Caco-2 (cell line): ENCODE results near the gene ZNF132. TPM values are rescaled to one million over a fixed set of nuclear protein-coding genes. Genes with fewer than 3 reads are reported as not detected.

Experiments
- BruUV-seq: library from RNA; stranded (reverse); fragments of 400-500 nt; replicated peaks from 2 replicates; lab custom pipeline; 2021; lab: Mats Ljungman, UMichigan
- CTCF ChIA-PET: fragments of 300-600 bp; sonication (Branson Sonifier 250); formaldehyde crosslinking; loops from one replicate; lab custom pipeline; 2022; ENCODE audit warnings: antibody characterized with exemption; lab: Charles Lee
- POLR2A ChIA-PET: fragments of 300-600 bp; sonication (Branson Sonifier 250); formaldehyde crosslinking; loops from one replicate; lab custom pipeline; 2022; ENCODE audit warnings: antibody characterized with exemption; lab: Charles Lee
- DNase-seq, 2 experiments: peaks; one replicate each; pipeline versions ENCODE4 v3.0.0 to v3.0.0-alpha.2; 2020 to 2022
- H3K27me3 ChIP-seq: replicated peaks from 2 replicates; pipeline ENCODE4 v1.6.0; 2011; ENCODE audit warnings: low read length; ENCODE audit not compliant: control insufficient read depth, insufficient read depth
- H3K36me3 ChIP-seq: 2 replicates; pipeline ENCODE4 v1.5.1; 2011; ENCODE audit warnings: low read length; ENCODE audit not compliant: control insufficient read depth, insufficient read depth
- H3K4me1 ChIP-seq: fragments of 250-450 bp; sonication (Bioruptor Pico); 2 replicates; pipeline ENCODE4 v1.5.1; 2020; ENCODE audit warnings: mild to moderate bottlenecking
- H3K4me3 ChIP-seq: 2 replicates; pipeline ENCODE4 v1.5.1; 2011; ENCODE audit warnings: low read depth, mild to moderate bottlenecking, control low read depth, low read length
- H3K9me3 ChIP-seq: fragments of 250-450 bp; sonication (Bioruptor Pico); 2 replicates; pipeline ENCODE4 v1.5.1; 2020; ENCODE audit warnings: mild to moderate bottlenecking, moderate library complexity
- H3K27ac Mint-ChIP-seq: one replicate; pipeline ENCODE4 v1.8.0; 2022; ENCODE audit warnings: mixed read lengths; ENCODE audit not compliant: unreplicated experiment
- H3K27me3 Mint-ChIP-seq: one replicate; pipeline ENCODE4 v1.8.0; 2022; ENCODE audit warnings: mixed read lengths; ENCODE audit not compliant: insufficient read depth, unreplicated experiment
- H3K36me3 Mint-ChIP-seq: one replicate; pipeline ENCODE4 v1.8.0; 2022; ENCODE audit warnings: mild to moderate bottlenecking, mixed read lengths; ENCODE audit not compliant: insufficient read depth, unreplicated experiment
- H3K4me1 Mint-ChIP-seq: one replicate; pipeline ENCODE4 v1.8.0; 2022; ENCODE audit warnings: low read depth, mixed read lengths; ENCODE audit not compliant: unreplicated experiment
- H3K4me3 Mint-ChIP-seq: one replicate; pipeline ENCODE4 v1.8.0; 2022; ENCODE audit warnings: mild to moderate bottlenecking, moderate library complexity, mixed read lengths; ENCODE audit not compliant: unreplicated experiment
- H3K9me3 Mint-ChIP-seq: one replicate; pipeline ENCODE4 v1.8.0; 2022; ENCODE audit warnings: mixed read lengths; ENCODE audit not compliant: unreplicated experiment
- intact Hi-C: fragments of 100-400 bp; cut with micrococcal nuclease; formaldehyde crosslinking; loops from one replicate; pipeline ENCODE4 v1.10.0; 2022; ENCODE audit not compliant: unreplicated experiment
- total RNA-seq: library from RNA; stranded (reverse); gene quantifications from 2 replicates; pipeline ENCODE4 v1.2.3, GENCODE V29; 2022
- TF ChIP-seq, protein P1 (sequence below), 2 experiments: fragments of 200-600 bp in 1 of 2; IDR thresholded peaks; 1 replicate in 1 of 2; 2 replicates in 1 of 2; pipeline versions ENCODE4 v1.5.1 to v1.8.0; 2011 to 2022; ENCODE audit warnings: antibody characterized with exemption in 1 of 2, control low read depth in 1 of 2, inconsistent platforms in 1 of 2, low read depth in 1 of 2, low read length in 1 of 2, mild to moderate bottlenecking in 1 of 2, moderate library complexity in 1 of 2; ENCODE audit not compliant: insufficient read depth in 1 of 2, severe bottlenecking in 1 of 2, unreplicated experiment in 1 of 2

The ZNF132 gene
- total RNA-seq, 1 experiment from 2014 or later = not detected

DNA sequence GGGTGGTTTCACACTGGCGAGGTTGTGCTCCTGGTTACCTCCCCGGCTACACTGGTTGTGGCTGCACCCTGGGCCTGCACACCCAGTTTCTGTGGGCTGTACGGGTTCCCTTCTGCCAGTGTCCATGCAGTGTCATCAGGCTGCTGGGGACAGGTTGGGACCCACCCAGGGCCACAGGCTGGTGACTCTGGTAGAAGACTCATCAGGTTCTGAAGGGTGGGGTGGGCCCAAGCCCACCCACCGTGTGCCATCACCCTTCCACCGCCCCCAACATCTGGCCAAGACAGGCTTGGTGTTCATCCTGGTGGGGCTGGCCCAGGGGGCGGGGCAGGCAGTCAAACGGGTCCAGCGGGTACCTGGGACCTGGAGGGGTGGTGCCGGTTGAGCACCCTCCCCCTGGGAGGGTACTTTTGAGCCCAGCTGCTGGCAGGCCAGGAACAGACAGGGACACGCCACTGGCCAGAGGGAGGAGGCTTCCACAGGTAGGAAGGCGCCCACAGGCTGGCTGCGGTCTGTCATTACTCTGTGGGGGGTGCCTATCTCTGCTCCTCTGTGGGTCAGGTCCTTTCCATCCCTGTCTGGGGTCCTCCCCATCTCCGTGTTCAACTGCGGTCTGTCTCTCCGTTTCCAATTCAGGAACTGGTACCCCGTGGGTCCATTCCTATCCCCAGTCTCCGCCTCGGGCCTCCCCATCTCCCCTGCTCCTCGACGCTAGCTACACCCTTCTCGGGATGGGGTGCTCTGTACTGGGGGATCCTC, 44.6 kb downstream of the ZNF132 start, which contains the start of gene RNF225:
Gene RNF225 (plus strand): TSS at position 437 of the 759 bp plus-strand sequence. CDS start 434 bp downstream, outside the sequence.
- peaks cover 77% of the 10 kb centered on the region for H3K36me3 Mint-ChIP-seq
- H3K4me1 Mint-ChIP-seq = peaks cover 7% of the 10 kb centered on the region
- intact Hi-C loops = no loop called here

DNA sequence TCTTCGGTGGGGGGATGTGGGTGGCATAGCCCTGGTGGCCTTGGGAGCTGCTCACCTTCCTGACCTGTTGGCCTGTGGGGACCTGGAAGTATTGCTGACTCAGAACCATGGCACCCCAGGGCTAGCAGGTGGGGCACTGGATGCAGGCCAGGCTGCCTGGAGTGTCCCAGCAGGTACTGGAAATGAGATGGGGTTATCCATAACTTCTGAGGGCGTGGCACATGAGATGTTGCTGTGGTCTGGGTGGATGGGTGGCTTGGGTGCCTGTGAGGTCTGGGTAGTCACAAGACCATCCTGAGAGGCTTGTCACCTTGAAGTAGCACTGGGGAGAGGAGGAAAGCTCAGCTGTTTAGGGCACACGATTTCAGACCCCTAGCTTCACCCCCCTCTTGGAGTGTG, 45.1 kb downstream of the ZNF132 start:
- DNase-seq = no peak
- Mint-ChIP-seq H3K4me1 (peaks cover 6% of the 10 kb centered on the region), H3K27ac (peak overlapping the region; percentile 76), H3K9me3 (no peaks in the 10 kb centered on the region), H3K4me3 (no peak overlapping the region), H3K27me3 (no peaks in the 10 kb centered on the region), H3K36me3 (peaks cover 81% of the 10 kb centered on the region)
- intact Hi-C loops = no loop called here
- no TSS peak for BruUV-seq
- ChIA-PET CTCF (no interaction called here), POLR2A (interaction anchor here (0.9 kb wide), 1 partner anchor 14 kb away, joined by 3 read pairs; the partner anchor contains the start of gene ZNF584)
- no peak overlapping the region for H3K4me3 ChIP-seq
- H3K4me1 ChIP-seq = peaks cover 6% of the 10 kb centered on the region
- no peaks in the 10 kb centered on the region for H3K27me3 ChIP-seq
- no peaks in the 10 kb centered on the region for H3K9me3 ChIP-seq
- TF ChIP-seq, protein P1, sequence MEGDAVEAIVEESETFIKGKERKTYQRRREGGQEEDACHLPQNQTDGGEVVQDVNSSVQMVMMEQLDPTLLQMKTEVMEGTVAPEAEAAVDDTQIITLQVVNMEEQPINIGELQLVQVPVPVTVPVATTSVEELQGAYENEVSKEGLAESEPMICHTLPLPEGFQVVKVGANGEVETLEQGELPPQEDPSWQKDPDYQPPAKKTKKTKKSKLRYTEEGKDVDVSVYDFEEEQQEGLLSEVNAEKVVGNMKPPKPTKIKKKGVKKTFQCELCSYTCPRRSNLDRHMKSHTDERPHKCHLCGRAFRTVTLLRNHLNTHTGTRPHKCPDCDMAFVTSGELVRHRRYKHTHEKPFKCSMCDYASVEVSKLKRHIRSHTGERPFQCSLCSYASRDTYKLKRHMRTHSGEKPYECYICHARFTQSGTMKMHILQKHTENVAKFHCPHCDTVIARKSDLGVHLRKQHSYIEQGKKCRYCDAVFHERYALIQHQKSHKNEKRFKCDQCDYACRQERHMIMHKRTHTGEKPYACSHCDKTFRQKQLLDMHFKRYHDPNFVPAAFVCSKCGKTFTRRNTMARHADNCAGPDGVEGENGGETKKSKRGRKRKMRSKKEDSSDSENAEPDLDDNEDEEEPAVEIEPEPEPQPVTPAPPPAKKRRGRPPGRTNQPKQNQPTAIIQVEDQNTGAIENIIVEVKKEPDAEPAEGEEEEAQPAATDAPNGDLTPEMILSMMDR (IDR thresholded peaks at IDR 0.05; ENCODE audit: insufficient read depth in 1 of 2, low read depth in 1 of 2, low read length in 1 of 2, severe bottlenecking in 1 of 2, unreplicated experiment in 1 of 2) = no peak
- peaks cover 2% of the 10 kb centered on the region for H3K36me3 ChIP-seq

More for the DNA sequence above, 44.6 kb downstream of the ZNF132 start, which contains the start of gene RNF225:
- Mint-ChIP-seq H3K27ac (peak within 1 kb of the TSS; percentile 76), H3K9me3 (no peaks in the 10 kb centered on the region), H3K27me3 (no peaks in the 10 kb centered on the region), H3K4me3 (no peak within 1 kb of the TSS)
- CTCF ChIA-PET = no interaction called here
- BruUV-seq = no TSS peak
- TF ChIP-seq, protein P1 (IDR thresholded peaks at IDR 0.05; ENCODE audit: insufficient read depth in 1 of 2, low read depth in 1 of 2, low read length in 1 of 2, severe bottlenecking in 1 of 2, unreplicated experiment in 1 of 2) = no peak
- no peaks in the 10 kb centered on the region for H3K9me3 ChIP-seq
- peaks cover 2% of the 10 kb centered on the region for H3K36me3 ChIP-seq
- no peaks in the 10 kb centered on the region for H3K27me3 ChIP-seq
- POLR2A ChIA-PET = interaction anchor here (0.6 to 0.9 kb wide), 2 partner anchors 13 to 33 kb away, joined by 3 read pairs; partner anchors contain the start of gene ZNF584
- H3K4me3 ChIP-seq = no peak within 1 kb of the TSS
- H3K4me1 ChIP-seq = peaks cover 9% of the 10 kb centered on the region
- DNase-seq = peak; percentile 72 to 77

DNA sequence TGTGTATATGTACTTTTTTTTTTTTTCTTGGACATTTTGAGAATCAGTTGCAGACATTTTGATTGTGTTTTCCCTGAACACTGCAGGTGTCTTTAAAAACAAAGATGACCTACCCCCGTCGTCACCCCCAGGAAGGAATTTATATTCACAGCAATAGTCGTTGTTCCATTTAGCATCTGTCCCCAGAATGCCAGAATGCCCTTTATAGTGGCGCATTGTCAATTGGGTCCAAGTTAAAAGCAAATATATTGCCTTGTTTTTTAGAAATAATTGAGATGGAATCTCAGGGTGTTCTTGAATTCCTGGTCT, 46.3 kb downstream of the ZNF132 start:
- Mint-ChIP-seq H3K4me1 (no peaks in the 10 kb centered on the region), H3K9me3 (no peaks in the 10 kb centered on the region), H3K27me3 (no peaks in the 10 kb centered on the region), H3K4me3 (no peak overlapping the region), H3K27ac (no peak overlapping the region), H3K36me3 (peaks cover 85% of the 10 kb centered on the region)
- no peak for DNase-seq
- H3K4me1 ChIP-seq = peaks cover 6% of the 10 kb centered on the region
- intact Hi-C loops = no loop called here
- POLR2A ChIA-PET = no interaction called here
- H3K9me3 ChIP-seq = no peaks in the 10 kb centered on the region
- no peaks in the 10 kb centered on the region for H3K27me3 ChIP-seq
- H3K4me3 ChIP-seq = no peak overlapping the region
- TF ChIP-seq, protein P1 (IDR thresholded peaks at IDR 0.05; ENCODE audit: insufficient read depth in 1 of 2, low read depth in 1 of 2, low read length in 1 of 2, severe bottlenecking in 1 of 2, unreplicated experiment in 1 of 2) = no peak
- CTCF ChIA-PET = no interaction called here
- no TSS peak for BruUV-seq
- peaks cover 2% of the 10 kb centered on the region for H3K36me3 ChIP-seq
